ENCODE data around the gene SPATA31C1.
"Not testable (repeated sequence)": the region's sequence is repeated elsewhere in the genome, so short reads cannot be mapped to it uniquely, and the experiment has no call there.

SPATA31C1 gene

GRCh38 chr9:87917662-87918061 lies at the start of gene SPATA31C1:
SPATA31C1 (plus strand) TSS chr9:87917962.
- not testable (repeated sequence) for DNase-seq

- DNase-seq, result no peak
These were observed 49.6 kb upstream of the SPATA31C1 start for GRCh38 chr9:87868175-87868574.

- no peak for DNase-seq
These were observed 49.1 kb upstream of the SPATA31C1 start for GRCh38 chr9:87868635-87869034.

GRCh38 chr9:87869082-87869481 lies 48.7 kb upstream of the SPATA31C1 start:
- DNase-seq, result no peak

- no peak for DNase-seq
These were observed 46.2 kb upstream of the SPATA31C1 start for GRCh38 chr9:87871425-87872078.

GRCh38 chr9:87872079-87872624 lies 45.6 kb upstream of the SPATA31C1 start:
- DNase-seq, result no peak

- DNase-seq, result no peak
These were observed 44.0 kb upstream of the SPATA31C1 start for GRCh38 chr9:87873607-87874303.

- DNase-seq, result no peak
These were observed 43.5 kb upstream of the SPATA31C1 start for GRCh38 chr9:87874304-87874623.

- no peak for DNase-seq
These were observed 42.7 kb upstream of the SPATA31C1 start for GRCh38 chr9:87875060-87875459.

GRCh38 chr9:87875831-87876545 lies 41.8 kb upstream of the SPATA31C1 start:
- no peak for DNase-seq

- no peak for DNase-seq
These were observed 41.1 kb upstream of the SPATA31C1 start for GRCh38 chr9:87876708-87877107.

- no peak for DNase-seq
These were observed 38.7 kb upstream of the SPATA31C1 start for GRCh38 chr9:87878989-87879511.

- no peak for DNase-seq
These were observed 37.6 kb upstream of the SPATA31C1 start for GRCh38 chr9:87880116-87880515.

GRCh38 chr9:87880683-87881082 lies 37.1 kb upstream of the SPATA31C1 start:
- DNase-seq, result no peak

- DNase-seq, result no peak
These were observed 35.1 kb upstream of the SPATA31C1 start, which contains the start of gene SPATA31E1 for GRCh38 chr9:87882627-87883026. SPATA31E1 (plus strand) TSS chr9:87882877; CDS start chr9:87882892, 15 bp downstream.

GRCh38 chr9:87883274-87883673 lies 34.5 kb upstream of the SPATA31C1 start:
- DNase-seq, result no peak

- DNase-seq, result no peak
These were observed 33.8 kb upstream of the SPATA31C1 start for GRCh38 chr9:87883990-87884389.

GRCh38 chr9:87884578-87885459 lies 32.9 kb upstream of the SPATA31C1 start:
- DNase-seq, result no peak

GRCh38 chr9:87885484-87886189 lies 32.1 kb upstream of the SPATA31C1 start:
- DNase-seq, result no peak

GRCh38 chr9:87886210-87886932 lies 31.4 kb upstream of the SPATA31C1 start:
- DNase-seq, result no peak

GRCh38 chr9:87886933-87887505 lies 30.7 kb upstream of the SPATA31C1 start:
- no peak for DNase-seq

Data from SHP77 (cell line).